HUES64 (cell line): ENCODE data around the gene CASK.

Experiments
- H3K27ac ChIP-seq: 2 replicates; pipeline ENCODE4 v1.7.0; 2013; ENCODE audit warnings: low read depth, low read length, inconsistent platforms
- H3K27me3 ChIP-seq: 2 replicates; pipeline ENCODE4 v1.6.1; 2013; ENCODE audit warnings: mild to moderate bottlenecking, low read length; ENCODE audit not compliant: insufficient read depth
- H3K36me3 ChIP-seq: 2 replicates; pipeline ENCODE4 v1.6.1; 2013; ENCODE audit warnings: mild to moderate bottlenecking, low read length; ENCODE audit not compliant: insufficient read depth
- H3K4me1 ChIP-seq: 2 replicates; pipeline ENCODE4 v1.6.1; 2013; ENCODE audit warnings: mild to moderate bottlenecking, low read length, moderate library complexity; ENCODE audit not compliant: insufficient read depth
- H3K4me3 ChIP-seq: 2 replicates; pipeline ENCODE4 v1.5.1; 2013; ENCODE audit warnings: mild to moderate bottlenecking, low read length, moderate library complexity
- H3K9ac ChIP-seq: 2 replicates; pipeline ENCODE4 v1.6.1; 2013; ENCODE audit warnings: mild to moderate bottlenecking, low read depth, low read length
- H3K9me3 ChIP-seq: 2 replicates; pipeline ENCODE4 v1.6.1; 2013; ENCODE audit warnings: low read depth, low read length; ENCODE audit not compliant: insufficient read depth
- WGBS: fragments of 150-250, 120-280 bp; methylation state at CpG from one replicate; pipeline ENCODE4 v1.1.7; 2013; ENCODE audit warnings: missing lambda C conversion rate; 5-methylcytosine and 5-hydroxymethylcytosine counted together

CASK gene

DNA sequence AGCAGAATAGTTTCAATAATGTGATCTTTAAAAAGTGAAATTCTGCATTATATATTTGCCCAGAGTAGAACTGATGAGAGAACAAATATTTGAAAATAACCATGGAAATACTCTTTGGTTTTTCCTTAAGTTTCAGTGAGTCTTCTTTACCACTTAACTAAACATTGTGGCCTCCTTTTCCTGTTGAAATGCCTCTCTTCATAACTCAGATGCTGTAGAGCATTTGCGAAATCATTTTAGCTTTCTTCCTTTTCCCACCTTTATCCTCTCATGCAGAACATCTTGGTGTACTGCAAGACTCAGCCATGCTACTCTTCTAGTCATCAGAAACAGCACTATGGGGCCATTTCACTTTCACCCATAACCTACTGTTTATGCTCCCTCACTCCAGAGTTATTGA, 48.2 kb downstream of the CASK start:
- WGBS: 93% methylated on average over 1 of the region's 1 CpG
- no peak overlapping the region for H3K9ac ChIP-seq
- H3K27ac ChIP-seq: no peak overlapping the region
- no peak overlapping the region for H3K4me3 ChIP-seq
- no peaks in the 10 kb centered on the region for H3K27me3 ChIP-seq
- no peaks in the 10 kb centered on the region for H3K36me3 ChIP-seq
- H3K9me3 ChIP-seq: no peaks in the 10 kb centered on the region
- no peaks in the 10 kb centered on the region for H3K4me1 ChIP-seq

DNA sequence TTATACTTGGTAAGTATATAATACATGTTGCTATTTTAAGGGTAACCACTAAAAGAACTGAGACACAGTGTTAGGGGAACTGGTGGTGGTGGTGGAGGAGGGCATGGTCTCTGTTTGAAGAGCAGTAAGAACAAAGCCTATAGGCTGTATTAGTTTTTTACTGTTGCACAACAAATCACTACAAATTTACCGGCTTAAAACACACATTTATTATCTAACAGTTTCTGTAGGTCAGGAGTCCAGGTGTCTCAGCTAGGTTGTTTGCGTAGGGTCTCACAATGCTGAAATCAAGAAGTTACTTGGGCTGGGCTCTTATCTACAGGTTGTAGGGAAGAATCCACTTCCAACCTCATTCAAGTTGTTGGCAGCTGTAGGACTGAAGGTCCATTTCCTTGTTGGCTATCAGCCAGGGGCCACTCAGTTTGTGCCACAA, 52.6 kb downstream of the CASK start:
- Histone ChIP-seq H3K9me3 (no peaks in the 10 kb centered on the region), H3K27me3 (no peaks in the 10 kb centered on the region), H3K27ac (no peak overlapping the region), H3K4me1 (no peaks in the 10 kb centered on the region), H3K36me3 (no peaks in the 10 kb centered on the region), H3K4me3 (no peak overlapping the region), H3K9ac (no peak overlapping the region)
- 92% methylated on average over 2 of the region's 2 CpGs for WGBS

DNA sequence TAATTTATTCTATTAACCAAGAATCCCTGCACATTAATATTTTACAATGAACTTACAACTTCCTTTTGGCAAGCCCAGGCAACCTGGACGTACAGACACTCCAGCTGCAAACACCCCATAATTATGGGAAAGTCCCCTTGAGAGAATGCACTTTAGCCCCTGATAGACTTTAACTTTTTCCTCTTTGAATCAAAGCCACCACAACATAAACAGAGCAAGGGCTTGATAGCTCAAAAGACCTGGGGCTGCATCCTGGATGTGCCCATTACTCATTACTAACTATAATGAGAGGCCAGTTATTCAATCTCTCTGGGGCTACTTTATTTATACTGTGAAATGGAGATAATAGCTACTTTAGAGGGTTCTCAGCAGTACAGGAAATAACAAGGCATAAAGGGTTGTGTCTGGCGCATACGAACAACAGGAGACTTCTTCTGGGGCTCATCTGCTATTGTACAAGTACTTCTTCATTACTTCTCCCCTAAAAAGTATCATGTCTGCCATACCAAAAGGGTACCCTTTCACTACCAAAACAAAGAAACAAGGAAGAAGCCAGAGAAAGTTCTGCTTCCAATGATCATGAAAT, 54.9 kb downstream of the CASK start:
- H3K27me3 ChIP-seq: no peaks in the 10 kb centered on the region
- no peaks in the 10 kb centered on the region for H3K9me3 ChIP-seq
- WGBS: 100% methylated on average over 3 of the region's 3 CpGs
- H3K4me1 ChIP-seq: no peaks in the 10 kb centered on the region
- no peak overlapping the region for H3K9ac ChIP-seq
- H3K27ac ChIP-seq: no peak overlapping the region
- no peak overlapping the region for H3K4me3 ChIP-seq
- no peaks in the 10 kb centered on the region for H3K36me3 ChIP-seq

DNA sequence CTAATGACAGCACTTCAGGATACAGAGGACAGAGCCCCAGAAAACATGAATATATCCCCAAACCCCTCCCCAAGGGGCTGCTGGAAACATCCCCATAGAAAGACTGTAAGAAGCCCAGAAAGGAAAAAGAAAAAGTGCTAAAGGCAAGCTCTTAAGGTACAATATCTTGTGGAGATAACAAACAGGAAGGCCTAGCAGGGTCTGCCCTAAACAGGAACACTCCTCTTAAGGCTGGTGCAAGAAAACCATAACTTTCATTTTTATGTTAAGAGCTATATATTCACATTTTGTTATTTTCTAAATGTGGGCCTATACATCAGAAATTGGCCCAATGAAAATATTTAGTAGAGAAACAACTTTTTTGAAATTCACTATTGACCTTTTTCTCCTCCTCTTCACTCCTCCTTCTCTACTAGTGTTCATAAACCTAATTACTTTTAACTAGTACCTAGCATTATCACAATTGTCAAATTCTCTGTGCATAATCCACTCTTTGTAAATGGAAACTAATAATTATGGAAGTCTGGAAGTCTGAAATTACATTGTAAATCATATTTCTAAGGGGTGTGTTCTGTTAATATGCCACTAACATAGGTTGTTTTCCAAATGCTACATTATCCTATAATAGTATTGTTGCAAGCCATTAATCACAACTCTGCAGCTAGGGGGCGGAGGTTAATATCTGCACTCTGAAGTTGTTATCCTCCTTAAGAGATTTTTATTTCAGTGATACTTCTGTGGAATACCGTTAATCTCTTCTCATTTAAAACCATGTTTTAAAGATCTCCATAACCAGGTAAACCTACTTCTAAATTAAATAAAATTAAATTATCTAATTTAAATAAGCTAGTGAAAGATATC, 59.8 kb downstream of the CASK start:
- Histone ChIP-seq H3K27me3 (no peaks in the 10 kb centered on the region), H3K9ac (no peak overlapping the region), H3K27ac (no peak overlapping the region), H3K36me3 (no peaks in the 10 kb centered on the region), H3K4me1 (peaks cover 1% of the 10 kb centered on the region), H3K4me3 (no peak overlapping the region), H3K9me3 (no peaks in the 10 kb centered on the region)
- WGBS: no CpG with 5 or more reads among the region's 2 CpGs

DNA sequence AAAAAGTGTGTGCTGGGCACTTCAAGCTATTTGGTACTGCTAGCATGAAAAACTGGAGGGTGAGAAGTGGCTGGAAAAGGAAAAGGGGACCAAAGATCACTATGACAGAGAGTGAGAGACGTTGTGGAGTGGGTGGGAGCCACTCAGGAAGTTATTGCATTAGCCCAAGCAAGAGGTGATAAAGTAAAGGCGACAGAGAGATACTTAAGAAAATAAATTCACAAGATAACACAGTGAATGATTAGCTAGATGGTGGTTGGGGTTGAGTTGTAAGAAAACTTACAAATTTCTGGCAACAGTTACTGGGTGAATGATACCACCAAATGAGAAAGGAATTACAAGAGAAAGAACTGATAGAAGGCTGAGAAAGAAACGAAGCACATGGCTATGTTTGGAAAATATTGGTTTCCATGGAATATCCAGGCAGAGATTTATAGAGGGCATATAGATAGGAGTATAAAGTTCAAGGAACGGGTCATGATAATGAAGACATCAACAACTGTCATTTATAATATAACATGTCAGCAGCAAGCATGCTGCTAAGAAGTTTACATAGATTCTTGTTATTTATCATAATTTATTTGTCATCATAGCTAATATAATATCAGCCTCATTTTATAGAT, 60.7 kb downstream of the CASK start:
- no peak overlapping the region for H3K4me3 ChIP-seq
- H3K27me3 ChIP-seq: no peaks in the 10 kb centered on the region
- no peak overlapping the region for H3K27ac ChIP-seq
- no peaks in the 10 kb centered on the region for H3K36me3 ChIP-seq
- H3K9me3 ChIP-seq: no peaks in the 10 kb centered on the region
- no peak overlapping the region for H3K9ac ChIP-seq
- WGBS: 96% methylated on average over 3 of the region's 4 CpGs
- peaks cover 7% of the 10 kb centered on the region for H3K4me1 ChIP-seq

DNA sequence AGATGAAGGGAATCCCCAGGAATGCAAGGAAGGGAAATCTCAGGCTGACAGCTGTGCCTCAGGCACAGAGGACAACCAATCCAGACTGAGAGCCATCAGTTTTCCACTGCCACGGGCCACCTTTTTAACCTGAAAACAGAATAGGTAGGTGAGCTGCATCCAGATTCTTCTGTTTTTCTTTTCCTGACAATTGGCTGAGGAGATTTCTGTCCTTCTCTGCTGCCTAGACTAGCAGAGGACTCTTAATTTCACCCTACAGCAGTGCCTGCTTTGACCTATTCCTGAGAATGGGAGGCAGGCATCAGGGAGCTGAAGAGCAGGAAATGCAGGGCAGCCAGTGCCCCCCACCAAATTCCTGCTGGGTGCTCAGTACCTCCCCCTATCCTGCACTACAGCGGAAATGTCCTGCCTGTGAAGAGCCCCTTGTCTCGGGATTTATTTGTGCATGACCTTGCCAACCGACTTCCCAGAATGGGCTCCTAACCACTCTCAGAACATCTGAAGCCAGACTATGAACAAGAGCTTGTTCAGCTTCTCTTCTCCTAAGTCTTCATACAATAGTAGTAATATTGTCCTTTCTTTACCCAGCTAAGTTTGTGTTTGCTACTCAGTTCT, 65.1 kb downstream of the CASK start:
- no peaks in the 10 kb centered on the region for H3K36me3 ChIP-seq
- H3K4me1 ChIP-seq: peaks cover 7% of the 10 kb centered on the region
- no peaks in the 10 kb centered on the region for H3K27me3 ChIP-seq
- no peaks in the 10 kb centered on the region for H3K9me3 ChIP-seq
- no peak overlapping the region for H3K9ac ChIP-seq
- no peak overlapping the region for H3K4me3 ChIP-seq
- no peak overlapping the region for H3K27ac ChIP-seq
- 72% methylated on average over 4 of the region's 4 CpGs for whole genome bisulfite sequencing

DNA sequence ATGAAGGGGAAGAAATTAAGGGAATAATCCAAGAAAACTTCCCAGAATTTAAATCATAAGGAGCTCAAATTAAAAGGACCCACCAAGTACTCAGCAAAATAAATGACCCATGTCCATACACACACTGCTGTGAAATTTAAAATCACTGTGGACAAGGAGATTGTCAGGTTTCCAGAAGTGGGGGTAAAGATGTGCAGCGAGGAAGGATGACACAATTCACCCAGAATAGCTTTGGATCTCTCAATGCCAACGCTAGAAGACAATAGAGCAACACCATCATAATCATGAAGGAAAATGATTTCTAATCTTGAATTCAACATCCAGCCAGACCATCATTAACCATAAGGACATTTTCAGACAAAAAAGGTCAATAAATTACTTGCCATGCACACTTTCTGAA, 65.7 kb downstream of the CASK start:
- 0 out of 2 replicates have a peak, but pooled peaks cover 2% of the 10 kb centered on the region for H3K36me3 ChIP-seq
- no peaks in the 10 kb centered on the region for H3K27me3 ChIP-seq
- H3K4me3 ChIP-seq: no peak overlapping the region
- no peaks in the 10 kb centered on the region for H3K9me3 ChIP-seq
- H3K27ac ChIP-seq: no peak overlapping the region
- H3K9ac ChIP-seq: no peak overlapping the region
- H3K4me1 ChIP-seq: peaks cover 7% of the 10 kb centered on the region
- WGBS: 100% methylated on average over 1 of the region's 2 CpGs

DNA sequence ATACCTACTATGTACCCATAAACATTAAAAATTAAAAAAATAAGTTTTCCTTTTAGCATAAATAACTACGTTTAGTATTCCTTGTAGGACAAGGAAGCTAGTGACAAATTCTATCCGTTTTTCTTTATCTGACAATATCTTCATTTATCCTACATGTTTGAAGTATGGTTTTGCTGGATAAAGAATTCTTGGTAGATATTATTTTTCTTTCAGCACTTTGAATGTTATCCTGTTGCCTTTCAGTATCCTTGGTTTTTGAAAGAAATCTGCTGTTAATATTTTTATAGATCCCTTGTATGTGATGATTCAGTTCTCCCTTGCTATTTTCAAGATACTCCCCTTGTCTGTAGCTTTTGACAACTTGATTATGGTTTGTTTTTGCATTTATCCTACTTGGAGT, 76.6 kb downstream of the CASK start:
- H3K9ac ChIP-seq: no peak overlapping the region
- peaks cover 51% of the 10 kb centered on the region for H3K36me3 ChIP-seq
- no CpG with 5 or more reads among the region's 2 CpGs for WGBS
- H3K27ac ChIP-seq: no peak overlapping the region
- no peaks in the 10 kb centered on the region for H3K4me1 ChIP-seq
- H3K27me3 ChIP-seq: no peaks in the 10 kb centered on the region
- H3K9me3 ChIP-seq: peaks cover 17% of the 10 kb centered on the region
- H3K4me3 ChIP-seq: no peak overlapping the region

DNA sequence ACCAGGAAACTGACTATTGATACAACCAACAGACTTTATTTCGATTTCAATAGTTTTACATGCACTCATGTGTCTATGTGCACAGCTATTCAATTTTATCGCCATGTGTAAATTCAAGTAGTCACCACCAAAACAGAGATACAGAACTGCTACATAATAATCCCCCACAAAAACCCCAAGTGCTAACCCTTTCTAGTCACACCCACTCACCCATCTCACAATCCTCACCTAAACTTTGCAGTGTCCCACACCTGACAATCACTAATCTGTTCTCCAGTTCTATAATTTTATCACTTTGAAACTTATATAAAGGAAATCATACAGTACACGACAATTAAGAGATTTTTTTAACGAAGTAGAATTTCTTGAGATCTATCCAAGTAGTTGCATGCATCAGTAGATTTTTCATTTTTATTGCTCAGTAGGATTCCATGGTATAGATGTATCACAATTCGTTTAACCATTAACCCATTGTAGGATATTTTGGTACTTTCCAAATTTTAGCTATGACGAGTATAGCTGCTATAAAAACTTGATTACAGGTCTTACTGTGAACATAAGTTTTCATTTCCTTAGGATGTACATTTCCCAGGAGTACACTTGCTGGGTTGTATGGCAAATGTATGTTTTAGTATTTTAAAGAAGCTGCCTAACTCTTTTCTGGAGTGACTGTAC, 85.9 kb downstream of the CASK start:
- H3K4me1 ChIP-seq: no peaks in the 10 kb centered on the region
- no peak overlapping the region for H3K27ac ChIP-seq
- peaks cover 3% of the 10 kb centered on the region; the same call in 1 of the 2 replicates for H3K36me3 ChIP-seq
- H3K4me3 ChIP-seq: no peak overlapping the region
- H3K27me3 ChIP-seq: no peaks in the 10 kb centered on the region
- no peak overlapping the region for H3K9ac ChIP-seq
- peaks cover 4% of the 10 kb centered on the region; the same call in 1 of the 2 replicates for H3K9me3 ChIP-seq
- 93% methylated on average over 5 of the region's 6 CpGs for WGBS

DNA sequence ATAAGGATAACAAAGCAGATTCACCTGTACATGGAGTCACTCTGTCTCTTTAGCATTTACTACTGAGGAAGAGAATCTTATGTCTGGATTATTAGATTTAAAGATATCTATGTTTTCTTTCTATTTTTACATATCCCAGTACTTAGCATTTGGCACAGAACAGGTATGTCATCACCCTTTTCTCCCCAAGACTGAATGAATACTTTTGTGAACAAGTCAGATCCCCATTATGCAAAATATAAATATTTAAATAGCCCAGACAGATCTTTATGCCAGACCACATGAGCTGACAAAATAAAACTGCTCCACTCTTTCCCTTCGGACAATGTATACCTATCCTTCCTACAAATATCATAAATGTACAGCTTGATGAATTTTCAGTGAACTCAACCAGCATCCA, 94.5 kb downstream of the CASK start:
- Histone ChIP-seq H3K36me3 (no peaks in the 10 kb centered on the region), H3K9me3 (no peaks in the 10 kb centered on the region), H3K27ac (no peak overlapping the region), H3K4me3 (no peak overlapping the region), H3K27me3 (no peaks in the 10 kb centered on the region), H3K9ac (no peak overlapping the region), H3K4me1 (peaks cover 3% of the 10 kb centered on the region; the same call in 1 of the 2 replicates)
- WGBS: 93% methylated on average over 1 of the region's 1 CpG
